Measurements from ENCODE around the gene MRPS7.

Gene MRPS7

DNA sequence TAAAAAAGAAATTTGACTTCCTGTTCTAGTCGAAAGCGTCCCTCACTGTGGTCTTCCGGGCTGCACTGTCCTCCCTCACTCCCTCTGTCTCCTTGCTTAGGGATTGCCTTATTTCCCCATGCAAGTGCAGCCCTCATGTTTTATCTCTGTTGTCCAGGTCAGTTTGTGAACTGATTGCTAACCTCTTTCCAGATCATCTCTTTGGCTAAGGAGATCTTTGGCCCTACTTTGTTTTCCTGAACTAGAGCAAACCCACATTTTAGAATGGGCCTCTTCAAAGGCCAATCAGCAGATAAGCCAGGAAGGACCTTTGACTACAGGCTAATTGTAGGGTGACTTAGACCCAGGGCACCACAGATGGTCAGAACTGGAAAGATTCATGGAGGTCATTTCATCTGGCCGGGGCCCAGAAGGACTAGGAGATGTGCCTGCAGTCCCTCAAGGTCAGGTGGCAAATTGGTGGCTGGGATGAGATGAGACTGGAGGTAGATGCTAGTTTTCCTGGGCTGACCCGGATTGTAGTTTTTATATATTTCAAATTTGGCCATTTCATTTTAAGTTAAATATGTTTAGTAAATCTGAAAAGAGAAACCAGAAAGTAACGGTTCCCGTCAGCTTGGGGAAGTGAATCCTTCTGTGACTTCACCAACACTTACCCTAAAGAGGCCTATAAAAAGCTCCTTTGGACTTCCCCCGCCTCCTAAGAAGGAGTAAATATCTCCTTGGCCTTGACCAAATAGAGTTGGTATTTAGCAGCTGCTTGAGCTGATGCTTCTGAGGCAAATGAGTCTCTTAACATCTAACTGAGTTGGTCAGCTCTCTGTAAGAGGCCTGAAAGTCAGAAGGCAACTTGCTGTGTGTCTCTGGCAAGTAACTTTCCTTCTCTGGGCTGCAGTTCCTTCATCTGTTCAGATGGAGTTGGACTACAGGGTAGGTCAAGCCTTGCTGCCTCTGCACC is 33.8 kb downstream of the MRPS7 start:
- peak; percentile 80 to 83 for ATAC-seq (replicated peaks)
- peaks cover 0 to 3% of the 10 kb centered on the region in 2 donors for H3K9me3 Mint-ChIP-seq
- peak; percentile 82 for DNase-seq
- peaks cover 9 to 12% of the 10 kb centered on the region in 2 donors for H3K36me3 Mint-ChIP-seq
- peak overlapping the region; percentile 98 for H3K27ac Mint-ChIP-seq
- H3K27me3 Mint-ChIP-seq = no peaks in the 10 kb centered on the region
- peaks cover 19 to 66% of the 10 kb centered on the region in 2 donors for H3K4me1 Mint-ChIP-seq
- H3K4me3 Mint-ChIP-seq = peak overlapping the region; percentile 69 to 77

DNA sequence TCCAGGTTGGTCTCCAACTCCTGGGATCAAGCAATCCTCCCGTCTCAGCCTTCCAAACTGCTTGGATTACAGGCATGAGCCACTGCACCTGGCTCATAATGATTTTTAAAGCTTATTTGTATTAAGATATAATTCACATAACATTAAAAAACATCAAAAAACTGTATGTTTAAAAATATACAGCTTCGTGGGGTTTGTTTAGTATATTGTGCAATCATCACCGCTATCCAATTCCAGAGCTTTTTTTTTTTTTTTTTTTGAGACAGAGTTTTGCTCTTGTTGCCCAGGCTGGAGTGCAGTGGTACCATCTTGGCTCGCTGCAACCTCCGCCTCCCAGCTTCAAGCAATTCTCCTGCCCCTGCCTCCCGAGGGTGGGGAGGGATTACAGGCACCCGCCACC is 38.6 kb downstream of the MRPS7 start:
- ATAC-seq (replicated peaks) = no peak
- no peaks in the 10 kb centered on the region for H3K27me3 Mint-ChIP-seq
- H3K4me3 Mint-ChIP-seq = no peak overlapping the region
- no peak for DNase-seq
- no peak overlapping the region for H3K27ac Mint-ChIP-seq
- peaks cover 2 to 4% of the 10 kb centered on the region in 2 donors for H3K9me3 Mint-ChIP-seq
- peaks cover 38% of the 10 kb centered on the region in 2 donors for H3K36me3 Mint-ChIP-seq
- H3K4me1 Mint-ChIP-seq = peaks cover 18 to 57% of the 10 kb centered on the region in 2 donors

DNA sequence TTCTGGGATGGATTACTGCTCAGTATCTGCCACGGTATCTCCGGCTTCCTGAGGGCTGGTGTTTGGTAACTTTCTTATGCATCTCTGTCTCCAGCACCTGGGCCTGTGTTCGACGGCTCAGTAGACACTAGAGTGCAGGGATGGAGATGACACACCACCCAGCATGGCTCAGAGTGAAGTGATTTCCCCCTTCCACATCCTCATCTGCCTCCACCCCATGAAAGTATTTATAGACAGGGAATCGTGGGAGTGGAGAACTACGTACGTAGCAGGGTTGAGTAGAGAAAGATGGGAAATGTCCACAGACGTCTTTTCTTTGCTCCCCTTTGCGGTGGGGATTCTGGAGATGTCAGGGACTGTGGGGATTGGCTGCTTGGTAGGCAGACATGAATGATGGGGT is 39.4 kb downstream of the MRPS7 start:
- Mint-ChIP-seq H3K27me3 (no peaks in the 10 kb centered on the region), H3K4me1 (peaks cover 16 to 52% of the 10 kb centered on the region in 2 donors), H3K9me3 (peaks cover 2 to 3% of the 10 kb centered on the region in 2 donors), H3K36me3 (peaks cover 40% of the 10 kb centered on the region in 2 donors), H3K27ac (peak overlapping the region; percentile 62), H3K4me3 (peak overlapping the region in 1 of 2 donors; percentile 14)
- ATAC-seq (replicated peaks) = no peak
- DNase-seq = no peak

DNA sequence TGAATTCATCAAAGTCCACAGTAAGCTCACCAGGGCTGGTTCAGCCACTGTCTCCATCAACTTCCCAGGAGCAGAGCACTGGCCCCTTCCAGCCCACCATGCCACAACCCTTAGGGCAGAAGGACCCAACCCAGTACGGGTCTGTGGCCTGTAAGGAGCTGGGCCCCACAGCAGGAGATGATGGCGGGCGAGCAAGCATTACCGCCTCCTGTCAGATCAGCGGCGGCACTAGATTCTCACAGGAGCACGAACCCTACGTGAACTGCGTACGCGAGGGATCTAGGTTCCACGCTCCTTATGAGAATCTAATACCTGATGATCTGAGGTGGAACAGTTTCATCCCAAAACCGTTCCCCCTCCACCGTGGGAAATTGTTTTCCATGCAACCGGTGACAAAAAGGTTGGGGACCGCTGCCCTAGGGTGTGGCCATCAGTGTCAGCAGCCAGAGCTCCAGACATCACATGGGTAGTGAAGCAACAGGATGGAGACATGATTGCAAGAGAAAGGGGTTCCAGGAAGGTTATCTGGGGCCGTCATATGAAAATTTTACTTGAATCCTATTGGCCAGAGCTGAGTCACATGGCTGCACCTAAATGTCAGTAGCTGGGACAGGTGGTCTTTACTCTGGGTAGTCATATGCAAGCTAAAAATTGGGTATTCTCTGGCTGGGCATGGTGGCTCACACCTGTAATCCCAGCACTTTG is 40.0 kb downstream of the MRPS7 start:
- Mint-ChIP-seq H3K27ac (no peak overlapping the region), H3K27me3 (no peaks in the 10 kb centered on the region), H3K9me3 (peaks cover 2 to 3% of the 10 kb centered on the region in 2 donors), H3K4me1 (peaks cover 14 to 50% of the 10 kb centered on the region in 2 donors), H3K36me3 (peaks cover 42 to 45% of the 10 kb centered on the region in 2 donors), H3K4me3 (no peak overlapping the region)
- DNase-seq (no peak), ATAC-seq (replicated peaks) (no peak)

DNA sequence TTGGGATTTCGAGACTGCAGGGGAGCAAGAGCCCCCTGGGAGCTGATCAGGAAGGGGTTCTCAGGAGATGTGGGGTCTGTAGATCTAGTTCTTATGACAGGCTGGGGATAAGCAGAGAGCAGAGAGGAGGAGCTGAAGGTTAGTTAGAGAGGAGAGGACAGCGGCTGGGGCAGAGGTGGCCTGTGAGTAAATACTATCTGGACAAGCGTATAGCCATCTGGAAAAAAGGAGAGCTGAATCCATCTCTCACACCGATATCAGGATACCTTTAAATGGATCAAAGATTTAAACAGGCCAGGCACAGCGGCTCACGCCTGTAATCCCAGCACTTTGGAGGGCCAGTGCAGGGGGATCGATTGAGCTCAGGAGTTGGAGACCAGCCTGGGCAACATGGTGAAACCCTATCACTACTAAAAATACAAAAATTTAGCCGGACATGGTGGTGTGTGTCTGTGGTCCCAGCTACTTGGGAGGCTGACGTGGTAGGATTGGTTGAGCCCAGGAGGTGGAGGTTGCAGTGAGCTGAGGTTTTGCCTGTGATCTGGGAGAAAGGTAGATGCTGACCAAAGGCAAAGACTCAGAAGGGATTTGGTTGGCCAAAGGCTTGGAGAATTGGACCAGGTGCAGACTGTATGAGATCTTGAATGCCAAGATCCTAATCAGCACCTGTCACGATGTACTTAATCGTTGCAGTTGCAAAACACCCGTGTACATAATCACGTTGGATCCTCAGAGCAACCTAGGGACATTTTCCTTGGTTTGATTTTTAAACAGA is 46.5 kb downstream of the MRPS7 start:
- H3K27me3 Mint-ChIP-seq = no peaks in the 10 kb centered on the region
- H3K36me3 Mint-ChIP-seq = peaks cover 13 to 43% of the 10 kb centered on the region in 2 donors
- DNase-seq (no peak), ATAC-seq (replicated peaks) (no peak)
- H3K27ac Mint-ChIP-seq = peak overlapping the region; percentile 78
- peaks cover 0 to under 1% of the 10 kb centered on the region in 2 donors for H3K9me3 Mint-ChIP-seq
- H3K4me3 Mint-ChIP-seq = no peak overlapping the region
- peaks cover 23 to 55% of the 10 kb centered on the region in 2 donors for H3K4me1 Mint-ChIP-seq

- ATAC-seq (replicated peaks) (no peak), DNase-seq (no peak)
- no peaks in the 10 kb centered on the region for H3K27me3 Mint-ChIP-seq
- H3K9me3 Mint-ChIP-seq = peaks cover 0 to 4% of the 10 kb centered on the region in 2 donors
- peaks cover 12 to 44% of the 10 kb centered on the region in 2 donors for H3K36me3 Mint-ChIP-seq
- peak overlapping the region in 1 of 2 donors; percentile 27 for H3K4me3 Mint-ChIP-seq
- peaks cover 28 to 55% of the 10 kb centered on the region in 2 donors for H3K4me1 Mint-ChIP-seq
- H3K27ac Mint-ChIP-seq = peak overlapping the region; percentile 84
These were observed 47.3 kb downstream of the MRPS7 start for GRCh38 chr17:75308732-75309629.

DNA sequence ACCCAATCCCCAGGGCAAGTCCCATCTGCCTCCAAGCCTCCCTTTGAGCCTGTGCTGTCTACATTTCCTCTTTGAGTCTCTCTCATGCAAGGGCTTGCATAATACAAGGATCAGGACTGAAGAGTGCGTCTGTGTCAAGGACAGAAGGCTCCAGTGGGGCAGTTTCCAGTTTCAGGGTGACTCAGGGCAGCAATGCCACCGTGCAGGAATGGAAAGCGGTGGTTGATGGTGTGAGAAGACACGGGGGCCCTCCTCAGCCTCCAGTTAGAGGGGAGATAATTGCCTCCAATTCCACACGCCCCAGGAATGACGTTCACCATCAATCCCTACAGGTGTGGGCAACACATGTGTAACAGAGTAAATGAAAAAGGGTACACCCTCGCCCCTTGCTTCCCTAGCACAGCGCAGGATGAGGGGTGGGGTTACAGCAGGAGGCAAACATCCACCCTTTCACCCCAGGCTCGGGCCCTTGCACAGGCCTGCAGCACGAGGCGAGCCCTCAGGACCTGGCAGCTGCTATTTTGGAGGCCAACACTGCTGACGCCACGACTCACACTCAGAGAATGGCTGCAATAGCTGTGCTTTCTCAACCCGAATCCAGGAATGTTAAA is 52.4 kb downstream of the MRPS7 start:
- DNase-seq (peak; percentile 69), ATAC-seq (replicated peaks) (peak; percentile 75 to 84)
- Mint-ChIP-seq H3K9me3 (peaks cover 0 to 4% of the 10 kb centered on the region in 2 donors), H3K36me3 (peaks cover 31 to 51% of the 10 kb centered on the region in 2 donors), H3K4me1 (peaks cover 50 to 82% of the 10 kb centered on the region in 2 donors), H3K4me3 (peak overlapping the region; percentile 64 to 72), H3K27me3 (no peaks in the 10 kb centered on the region), H3K27ac (peak overlapping the region; percentile 98)

GRCh38 chr17:75315541-75316243 is 54.0 kb downstream of the MRPS7 start:
- H3K4me3 Mint-ChIP-seq = peak overlapping the region; percentile 38 to 44
- no peak for DNase-seq
- peaks cover 50 to 83% of the 10 kb centered on the region in 2 donors for H3K4me1 Mint-ChIP-seq
- H3K27me3 Mint-ChIP-seq = no peaks in the 10 kb centered on the region
- H3K36me3 Mint-ChIP-seq = peaks cover 42 to 59% of the 10 kb centered on the region in 2 donors
- peak overlapping the region; percentile 98 for H3K27ac Mint-ChIP-seq
- H3K9me3 Mint-ChIP-seq = peaks cover 0 to 4% of the 10 kb centered on the region in 2 donors
- ATAC-seq (replicated peaks) = peak; percentile 13 to 48
